Neural progenitor cell (in vitro differentiated cells): Measurements from ENCODE around the gene NAA25. TPM values are rescaled to one million over a fixed set of nuclear protein-coding genes. Genes with fewer than 3 reads are reported as not detected.
A peak's percentile ranks its signal among the peaks of the same experiment; 100 is the strongest.

ENCODE experiments used
- DNase-seq: peaks from one replicate; pipeline ENCODE4 v3.0.0-alpha.2; 2016; ENCODE audit warnings: low spot score
- H2AFZ ChIP-seq: fragments of 200-600 bp; sonication (generic); replicated peaks from 2 replicates; pipeline ENCODE4 v1.6.1; 2016; ENCODE audit warnings: antibody characterized with exemption
- H3F3A ChIP-seq: fragments of 200-600 bp; sonication (generic); 2 replicates; pipeline ENCODE4 v1.6.1; 2016; ENCODE audit warnings: antibody characterized with exemption, low read depth
- H3K27ac ChIP-seq: fragments of 200-600 bp; sonication (generic); 2 replicates; pipeline ENCODE4 v1.5.1; 2016; ENCODE audit warnings: mild to moderate bottlenecking
- H3K27me3 ChIP-seq: fragments of 200-600 bp; sonication (generic); 2 replicates; pipeline ENCODE4 v1.6.1; 2016; ENCODE audit warnings: mild to moderate bottlenecking, moderate library complexity
- H3K36me3 ChIP-seq: fragments of 200-600 bp; sonication (generic); 2 replicates; pipeline ENCODE4 v1.5.1; 2016
- H3K4me1 ChIP-seq: fragments of 200-600 bp; sonication (generic); 2 replicates; pipeline ENCODE4 v1.6.1; 2016; ENCODE audit warnings: mixed run types
- H3K4me2 ChIP-seq: fragments of 200-600 bp; sonication (generic); 2 replicates; pipeline ENCODE4 v1.6.1; 2016
- H3K4me3 ChIP-seq: fragments of 200-600 bp; sonication (generic); 2 replicates; pipeline ENCODE4 v1.5.1; 2016
- H3K79me2 ChIP-seq: fragments of 200-600 bp; sonication (generic); 2 replicates; pipeline ENCODE4 v1.6.1; 2016; ENCODE audit warnings: low read depth
- H3K9ac ChIP-seq: fragments of 200-600 bp; sonication (generic); 2 replicates; pipeline ENCODE4 v1.6.1; 2016
- H3K9me3 ChIP-seq: fragments of 200-600 bp; sonication (generic); 2 replicates; pipeline ENCODE4 v1.5.1; 2016; ENCODE audit warnings: low read depth
- H4K20me1 ChIP-seq: fragments of 200-600 bp; sonication (generic); 2 replicates; pipeline ENCODE4 v1.6.1; 2016; ENCODE audit warnings: low read depth
- H3K27ac Mint-ChIP-seq: 3 replicates; pipeline ENCODE4 v1.8.0; 2021; ENCODE audit warnings: mixed read lengths
- H3K27me3 Mint-ChIP-seq: 2 replicates; pipeline ENCODE4 v1.8.0; 2022; ENCODE audit warnings: low read depth, mild to moderate bottlenecking, inconsistent platforms, moderate library complexity, mixed read lengths; ENCODE audit not compliant: insufficient read depth
- H3K36me3 Mint-ChIP-seq: 3 replicates; pipeline ENCODE4 v1.8.0; 2021; ENCODE audit warnings: mixed read lengths
- H3K4me1 Mint-ChIP-seq: 3 replicates; pipeline ENCODE4 v1.8.0; 2021; ENCODE audit warnings: mixed read lengths
- H3K4me3 Mint-ChIP-seq: 3 replicates; pipeline ENCODE4 v1.8.0; 2021; ENCODE audit warnings: mild to moderate bottlenecking, moderate library complexity, mixed read lengths
- H3K9me3 Mint-ChIP-seq: 3 replicates; pipeline ENCODE4 v1.8.0; 2020; ENCODE audit warnings: mixed read lengths
- EZH2 ChIP-seq: fragments of 200-600 bp; sonication (generic); IDR thresholded peaks from 2 replicates; pipeline ENCODE4 v1.6.1; 2017; ENCODE audit warnings: antibody characterized with exemption, mild to moderate bottlenecking, moderate library complexity
- EZH2phosphoT487 ChIP-seq: fragments of 200-600 bp; sonication (generic); IDR thresholded peaks from 2 replicates; pipeline ENCODE4 v1.6.1; 2017; ENCODE audit warnings: antibody characterized with exemption
- total RNA-seq: library from RNA; depleted of rRNA; stranded (reverse); fragments of >200 nt; gene quantifications from 2 replicates; pipeline ENCODE4 v1.2.3, GENCODE V29; 2015; ENCODE audit warnings: low replicate concordance
- TF ChIP-seq, protein P1 (sequence below): fragments of 200-600 bp; sonication (generic); IDR thresholded peaks from 2 replicates; pipeline ENCODE4 v1.5.1; 2017; ENCODE audit warnings: antibody characterized with exemption, mild to moderate bottlenecking

NAA25 gene
- total RNA-seq, 1 donor from 2014 or later: 40.7 TPM

DNA sequence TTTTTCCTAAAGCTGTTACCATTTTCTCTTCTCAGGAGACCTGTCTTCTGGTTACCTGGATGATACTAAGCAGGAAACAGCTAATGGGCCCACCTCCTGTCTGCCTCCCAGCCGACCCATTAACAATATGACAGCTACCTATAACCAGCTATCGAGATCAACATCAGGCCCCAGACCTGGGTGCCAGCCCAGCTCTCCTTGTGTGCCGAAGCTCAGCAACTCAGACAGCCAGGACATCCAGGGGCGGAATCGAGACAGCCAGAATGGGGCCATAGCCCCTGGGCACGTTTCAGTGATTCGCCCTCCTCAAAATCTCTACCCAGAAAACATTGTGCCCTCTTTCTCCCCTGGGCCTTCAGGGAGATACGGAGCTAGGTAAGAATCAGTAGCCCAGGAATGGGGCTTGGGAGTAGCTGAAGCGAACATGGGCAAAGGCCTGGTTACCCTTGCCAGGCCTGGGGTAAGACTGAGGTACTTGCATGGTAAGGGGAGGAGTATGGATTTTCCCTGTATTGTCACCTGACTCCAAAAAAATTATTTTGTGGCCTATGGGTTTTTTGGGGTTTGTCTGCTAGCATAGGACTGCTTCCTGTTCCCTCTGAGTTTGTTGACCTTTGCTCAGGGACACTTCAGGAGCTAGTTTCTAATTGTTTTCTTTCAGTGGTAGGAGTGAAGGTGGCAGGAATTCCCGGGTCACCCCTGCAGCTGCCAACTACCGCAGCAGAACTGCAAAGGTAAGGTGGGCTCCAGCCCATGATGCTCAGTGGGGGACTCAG is 43.4 kb upstream of the NAA25 start:
- no peak overlapping the region for H3K4me2 ChIP-seq
- H3K9me3 Mint-ChIP-seq: peaks cover 11% of the 10 kb centered on the region
- TF ChIP-seq EZH2 (no peak), EZH2phosphoT487 (no peak)
- TF ChIP-seq, protein P1, sequence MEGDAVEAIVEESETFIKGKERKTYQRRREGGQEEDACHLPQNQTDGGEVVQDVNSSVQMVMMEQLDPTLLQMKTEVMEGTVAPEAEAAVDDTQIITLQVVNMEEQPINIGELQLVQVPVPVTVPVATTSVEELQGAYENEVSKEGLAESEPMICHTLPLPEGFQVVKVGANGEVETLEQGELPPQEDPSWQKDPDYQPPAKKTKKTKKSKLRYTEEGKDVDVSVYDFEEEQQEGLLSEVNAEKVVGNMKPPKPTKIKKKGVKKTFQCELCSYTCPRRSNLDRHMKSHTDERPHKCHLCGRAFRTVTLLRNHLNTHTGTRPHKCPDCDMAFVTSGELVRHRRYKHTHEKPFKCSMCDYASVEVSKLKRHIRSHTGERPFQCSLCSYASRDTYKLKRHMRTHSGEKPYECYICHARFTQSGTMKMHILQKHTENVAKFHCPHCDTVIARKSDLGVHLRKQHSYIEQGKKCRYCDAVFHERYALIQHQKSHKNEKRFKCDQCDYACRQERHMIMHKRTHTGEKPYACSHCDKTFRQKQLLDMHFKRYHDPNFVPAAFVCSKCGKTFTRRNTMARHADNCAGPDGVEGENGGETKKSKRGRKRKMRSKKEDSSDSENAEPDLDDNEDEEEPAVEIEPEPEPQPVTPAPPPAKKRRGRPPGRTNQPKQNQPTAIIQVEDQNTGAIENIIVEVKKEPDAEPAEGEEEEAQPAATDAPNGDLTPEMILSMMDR: no peak
- H3K36me3 ChIP-seq: no peaks in the 10 kb centered on the region
- H3K27me3 Mint-ChIP-seq: peaks cover 4% of the 10 kb centered on the region
- peaks cover 57% of the 10 kb centered on the region for H3K36me3 Mint-ChIP-seq
- no peak for DNase-seq
- H3K27ac Mint-ChIP-seq: peak overlapping the region; percentile 27
- no peak overlapping the region for H2AFZ ChIP-seq
- no peaks in the 10 kb centered on the region for H3K27me3 ChIP-seq
- H3K4me3 Mint-ChIP-seq: no peak overlapping the region
- H3F3A ChIP-seq: no peaks in the 10 kb centered on the region
- H3K4me3 ChIP-seq: no peak overlapping the region
- no peaks in the 10 kb centered on the region for H4K20me1 ChIP-seq
- peaks cover 26% of the 10 kb centered on the region for H3K4me1 Mint-ChIP-seq
- H3K4me1 ChIP-seq: no peaks in the 10 kb centered on the region
- H3K27ac ChIP-seq: no peak overlapping the region
- no peaks in the 10 kb centered on the region for H3K9me3 ChIP-seq
- no peak overlapping the region for H3K9ac ChIP-seq
- no peaks in the 10 kb centered on the region for H3K79me2 ChIP-seq

DNA sequence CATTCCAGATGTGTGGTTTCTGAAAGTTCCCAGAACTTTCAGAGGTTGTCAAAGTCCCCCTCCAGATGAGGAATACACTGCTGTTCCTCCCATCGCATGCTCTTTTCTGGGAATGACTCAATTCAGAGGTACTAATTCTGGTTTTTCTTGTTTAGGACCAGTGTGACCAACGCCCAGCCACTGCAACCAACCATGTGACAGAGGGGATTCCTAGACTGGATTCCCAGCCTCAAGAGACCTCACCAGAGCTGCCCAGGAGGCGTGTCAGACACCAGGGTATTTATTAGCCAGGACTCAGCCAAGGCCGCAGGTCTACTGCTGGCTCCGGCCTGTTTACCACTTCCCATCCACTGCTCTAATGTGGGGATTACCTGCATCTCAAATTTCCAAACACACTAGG is 41.0 kb upstream of the NAA25 start:
- Mint-ChIP-seq H3K4me1 (peaks cover 22% of the 10 kb centered on the region), H3K36me3 (peaks cover 51% of the 10 kb centered on the region), H3K9me3 (no peaks in the 10 kb centered on the region), H3K27me3 (peaks cover 2% of the 10 kb centered on the region), H3K27ac (no peak overlapping the region), H3K4me3 (no peak overlapping the region)
- Histone ChIP-seq H2AFZ (no peak overlapping the region), H3K36me3 (no peaks in the 10 kb centered on the region), H3K27ac (no peak overlapping the region), H3K9me3 (no peaks in the 10 kb centered on the region), H3K79me2 (no peaks in the 10 kb centered on the region), H3K4me2 (no peak overlapping the region), H3K9ac (no peak overlapping the region), H3K4me1 (no peaks in the 10 kb centered on the region), H3K4me3 (no peak overlapping the region), H3K27me3 (no peaks in the 10 kb centered on the region), H3F3A (no peaks in the 10 kb centered on the region), H4K20me1 (no peaks in the 10 kb centered on the region)
- TF ChIP-seq, protein P1: no peak
- no peak for TF ChIP-seq EZH2
- no peak for TF ChIP-seq EZH2phosphoT487
- no peak for DNase-seq

DNA sequence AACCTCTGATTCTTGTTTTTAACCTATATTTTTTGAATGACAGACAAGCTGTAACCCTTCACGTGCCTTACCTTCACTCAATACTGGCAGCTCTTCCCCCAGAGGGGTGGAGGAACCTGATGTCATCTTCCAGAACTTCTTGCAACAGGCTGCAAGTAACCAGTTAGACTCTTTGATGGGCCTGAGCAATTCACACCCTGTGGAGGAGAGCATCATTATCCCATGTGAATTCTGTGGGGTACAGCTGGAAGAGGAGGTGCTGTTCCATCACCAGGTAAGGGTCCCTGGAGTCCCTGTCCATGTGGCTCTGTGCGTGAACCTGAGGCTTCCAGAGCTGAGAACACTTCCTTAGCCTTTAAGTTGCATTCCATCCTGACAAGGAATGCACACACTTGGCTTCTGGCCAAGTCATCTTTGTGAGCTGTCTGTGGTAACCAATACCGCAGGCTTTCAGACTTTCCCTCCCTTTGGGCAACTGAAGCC is 39.5 kb upstream of the NAA25 start:
- H3K9ac ChIP-seq: no peak overlapping the region
- H3K27me3 ChIP-seq: no peaks in the 10 kb centered on the region
- H3K9me3 ChIP-seq: no peaks in the 10 kb centered on the region
- Mint-ChIP-seq H3K36me3 (peaks cover 44% of the 10 kb centered on the region), H3K27ac (no peak overlapping the region), H3K4me1 (peaks cover 9% of the 10 kb centered on the region), H3K27me3 (peaks cover 2% of the 10 kb centered on the region), H3K9me3 (no peaks in the 10 kb centered on the region), H3K4me3 (no peak overlapping the region)
- H3K36me3 ChIP-seq: no peaks in the 10 kb centered on the region
- no peak for DNase-seq
- no peaks in the 10 kb centered on the region for H3K79me2 ChIP-seq
- no peak overlapping the region for H3K4me2 ChIP-seq
- H3K27ac ChIP-seq: no peak overlapping the region
- H3K4me3 ChIP-seq: no peak overlapping the region
- H3K4me1 ChIP-seq: no peaks in the 10 kb centered on the region
- no peaks in the 10 kb centered on the region for H4K20me1 ChIP-seq
- no peaks in the 10 kb centered on the region for H3F3A ChIP-seq
- no peak overlapping the region for H2AFZ ChIP-seq
- TF ChIP-seq EZH2: no peak

DNA sequence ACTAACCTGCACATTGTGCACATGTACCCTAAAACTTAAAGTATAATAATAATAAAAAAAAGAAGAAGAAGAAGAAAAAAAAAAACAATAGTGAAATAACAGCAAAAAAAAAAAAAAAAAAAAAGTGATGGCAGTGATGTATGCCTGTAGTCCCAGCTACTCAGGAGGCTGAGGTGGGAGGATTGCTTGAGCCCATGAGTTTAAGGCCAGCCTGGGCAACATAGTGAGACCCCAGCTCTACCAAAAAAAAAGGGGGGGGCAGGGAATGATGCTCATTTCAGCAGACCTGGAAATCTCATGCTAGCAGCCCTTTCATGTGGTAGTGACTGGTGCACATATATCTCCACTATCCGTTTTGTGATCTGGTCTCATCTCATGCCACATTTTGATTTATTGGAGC is 37.5 kb upstream of the NAA25 start:
- no peak overlapping the region for H3K4me2 ChIP-seq
- Mint-ChIP-seq H3K27ac (no peak overlapping the region), H3K4me3 (no peak overlapping the region), H3K4me1 (no peaks in the 10 kb centered on the region), H3K36me3 (peaks cover 36% of the 10 kb centered on the region), H3K27me3 (peaks cover 2% of the 10 kb centered on the region), H3K9me3 (no peaks in the 10 kb centered on the region)
- H3F3A ChIP-seq: no peaks in the 10 kb centered on the region
- no peak overlapping the region for H3K9ac ChIP-seq
- H3K36me3 ChIP-seq: no peaks in the 10 kb centered on the region
- H3K4me1 ChIP-seq: no peaks in the 10 kb centered on the region
- H3K4me3 ChIP-seq: no peak overlapping the region
- H2AFZ ChIP-seq: no peak overlapping the region
- H3K27me3 ChIP-seq: no peaks in the 10 kb centered on the region
- no peaks in the 10 kb centered on the region for H3K79me2 ChIP-seq
- TF ChIP-seq EZH2phosphoT487 (no peak), EZH2 (no peak)
- TF ChIP-seq, protein P1: no peak
- no peaks in the 10 kb centered on the region for H3K9me3 ChIP-seq
- no peak for DNase-seq
- H3K27ac ChIP-seq: no peak overlapping the region
- no peaks in the 10 kb centered on the region for H4K20me1 ChIP-seq
